ENCODE results near the gene RFTN1. TPM values are rescaled to one million over a fixed set of nuclear protein-coding genes. Genes with fewer than 3 reads are reported as not detected.

Gene RFTN1
- total RNA-seq, 2 experiments from 2014 or later, result 74.9 to 75.1 TPM

GRCh38 chr3:16374047-16374934, 139.2 kb downstream of the RFTN1 start:
- peaks cover 72% of the 10 kb centered on the region for H3K4me1 Mint-ChIP-seq
- H3K4me3 Mint-ChIP-seq, result no peak overlapping the region
- peaks cover 81% of the 10 kb centered on the region for H3K36me3 Mint-ChIP-seq (ENCODE audit: low read depth)
- H3K27me3 Mint-ChIP-seq, result no peaks in the 10 kb centered on the region
- CTCF ChIA-PET, result no interaction called here
- no peak for DNase-seq
- peaks cover 12% of the 10 kb centered on the region for H3K9me3 Mint-ChIP-seq
- peak overlapping the region; percentile 50 for H3K27ac Mint-ChIP-seq
- POLR2A ChIA-PET, result no interaction called here

GRCh38 chr3:16373341-16373946, 140.1 kb downstream of the RFTN1 start:
- H3K27me3 Mint-ChIP-seq, result no peaks in the 10 kb centered on the region
- DNase-seq, result no peak
- CTCF ChIA-PET, result no interaction called here
- POLR2A ChIA-PET, result no interaction called here
- peaks cover 67% of the 10 kb centered on the region for H3K4me1 Mint-ChIP-seq
- H3K36me3 Mint-ChIP-seq (ENCODE audit: low read depth), result peaks cover 79% of the 10 kb centered on the region
- H3K9me3 Mint-ChIP-seq, result peaks cover 7% of the 10 kb centered on the region
- no peak overlapping the region for H3K4me3 Mint-ChIP-seq
- H3K27ac Mint-ChIP-seq, result no peak overlapping the region

GRCh38 chr3:16372362-16373292, 140.9 kb downstream of the RFTN1 start:
- ChIA-PET POLR2A (no interaction called here), CTCF (no interaction called here)
- Mint-ChIP-seq H3K27ac (no peak overlapping the region), H3K36me3 (ENCODE audit: low read depth) (peaks cover 72% of the 10 kb centered on the region), H3K4me1 (peaks cover 58% of the 10 kb centered on the region), H3K27me3 (no peaks in the 10 kb centered on the region), H3K4me3 (no peak overlapping the region), H3K9me3 (no peaks in the 10 kb centered on the region)
- DNase-seq, result no peak

GRCh38 chr3:16370872-16371740, 142.4 kb downstream of the RFTN1 start:
- CTCF ChIA-PET, result no interaction called here
- POLR2A ChIA-PET, result interaction anchor here (0.9 kb wide), 1 partner anchor 9 kb away, joined by 3 read pairs; no protein-coding TSS in a partner anchor

GRCh38 chr3:16370503-16370871, 143.0 kb downstream of the RFTN1 start:
- H3K27ac Mint-ChIP-seq, result peak overlapping the region; percentile 27
- ChIA-PET CTCF (no interaction called here), POLR2A (interaction anchor here (0.9 kb wide), 1 partner anchor 9 kb away, joined by 3 read pairs; no protein-coding TSS in a partner anchor)
- no peak for DNase-seq
- no peak overlapping the region for H3K4me3 Mint-ChIP-seq
- H3K9me3 Mint-ChIP-seq, result no peaks in the 10 kb centered on the region
- H3K4me1 Mint-ChIP-seq, result peaks cover 45% of the 10 kb centered on the region
- peaks cover 63% of the 10 kb centered on the region for H3K36me3 Mint-ChIP-seq (ENCODE audit: low read depth)
- no peaks in the 10 kb centered on the region for H3K27me3 Mint-ChIP-seq

More at GRCh38 chr3:16370872-16371740, 142.4 kb downstream of the RFTN1 start:
- peak overlapping the region; percentile 1 for H3K27ac Mint-ChIP-seq
- H3K4me1 Mint-ChIP-seq, result peaks cover 47% of the 10 kb centered on the region
- DNase-seq, result no peak
- no peaks in the 10 kb centered on the region for H3K27me3 Mint-ChIP-seq
- peaks cover 65% of the 10 kb centered on the region for H3K36me3 Mint-ChIP-seq (ENCODE audit: low read depth)
- H3K9me3 Mint-ChIP-seq, result no peaks in the 10 kb centered on the region
- H3K4me3 Mint-ChIP-seq, result no peak overlapping the region

GRCh38 chr3:16369885-16370284, 143.6 kb downstream of the RFTN1 start:
- CTCF ChIA-PET, result no interaction called here
- H3K36me3 Mint-ChIP-seq (ENCODE audit: low read depth), result peaks cover 58% of the 10 kb centered on the region
- no peak overlapping the region for H3K27ac Mint-ChIP-seq
- H3K27me3 Mint-ChIP-seq, result no peaks in the 10 kb centered on the region
- DNase-seq, result no peak
- peaks cover 40% of the 10 kb centered on the region for H3K4me1 Mint-ChIP-seq
- POLR2A ChIA-PET, result no interaction called here
- H3K9me3 Mint-ChIP-seq, result no peaks in the 10 kb centered on the region
- no peak overlapping the region for H3K4me3 Mint-ChIP-seq

GRCh38 chr3:16369276-16369675, 144.2 kb downstream of the RFTN1 start:
- no peak overlapping the region for H3K4me3 Mint-ChIP-seq
- POLR2A ChIA-PET, result no interaction called here
- CTCF ChIA-PET, result no interaction called here

GRCh38 chr3:16366581-16366980, 146.9 kb downstream of the RFTN1 start:
- Mint-ChIP-seq H3K4me3 (no peak overlapping the region), H3K9me3 (no peaks in the 10 kb centered on the region), H3K4me1 (peaks cover 20% of the 10 kb centered on the region), H3K36me3 (ENCODE audit: low read depth) (peaks cover 46% of the 10 kb centered on the region), H3K27ac (no peak overlapping the region), H3K27me3 (no peaks in the 10 kb centered on the region)
- CTCF ChIA-PET, result interaction anchor here (1.5 kb wide), 1 partner anchor 99 kb away, joined by 10 read pairs; no protein-coding TSS in a partner anchor
- no peak for DNase-seq
- POLR2A ChIA-PET, result interaction anchor here (0.7 kb wide), 1 partner anchor 64 kb away, joined by 4 read pairs; no protein-coding TSS in a partner anchor

More at GRCh38 chr3:16369276-16369675, 144.2 kb downstream of the RFTN1 start:
- Mint-ChIP-seq H3K4me1 (peaks cover 35% of the 10 kb centered on the region), H3K9me3 (no peaks in the 10 kb centered on the region), H3K36me3 (ENCODE audit: low read depth) (peaks cover 55% of the 10 kb centered on the region), H3K27me3 (no peaks in the 10 kb centered on the region), H3K27ac (no peak overlapping the region)
- DNase-seq, result no peak

- no peaks in the 10 kb centered on the region for H3K27me3 Mint-ChIP-seq
- ChIA-PET POLR2A (no interaction called here), CTCF (no interaction called here)
- H3K9me3 Mint-ChIP-seq, result no peaks in the 10 kb centered on the region
- peaks cover 53% of the 10 kb centered on the region for H3K36me3 Mint-ChIP-seq (ENCODE audit: low read depth)
- H3K4me1 Mint-ChIP-seq, result peaks cover 10% of the 10 kb centered on the region
- DNase-seq, result no peak
- no peak overlapping the region for H3K4me3 Mint-ChIP-seq
- H3K27ac Mint-ChIP-seq, result no peak overlapping the region
Measured at GRCh38 chr3:16365491-16366128, 147.9 kb downstream of the RFTN1 start.

- no peak overlapping the region for H3K27ac Mint-ChIP-seq
- DNase-seq, result no peak
- no peaks in the 10 kb centered on the region for H3K27me3 Mint-ChIP-seq
- no peaks in the 10 kb centered on the region for H3K9me3 Mint-ChIP-seq
- no peak overlapping the region for H3K4me3 Mint-ChIP-seq
- POLR2A ChIA-PET, result no interaction called here
- H3K36me3 Mint-ChIP-seq (ENCODE audit: low read depth), result peaks cover 48% of the 10 kb centered on the region
- CTCF ChIA-PET, result no interaction called here
- peaks cover 4% of the 10 kb centered on the region for H3K4me1 Mint-ChIP-seq
Measured at GRCh38 chr3:16364963-16365362, 148.5 kb downstream of the RFTN1 start.

- H3K9me3 Mint-ChIP-seq, result no peaks in the 10 kb centered on the region
- H3K27ac Mint-ChIP-seq, result no peak overlapping the region
- H3K4me3 Mint-ChIP-seq, result no peak overlapping the region
- DNase-seq, result no peak
- H3K27me3 Mint-ChIP-seq, result no peaks in the 10 kb centered on the region
- peaks cover 4% of the 10 kb centered on the region for H3K4me1 Mint-ChIP-seq
- ChIA-PET POLR2A (interaction anchor here (1.0 kb wide), 1 partner anchor 11 kb away, joined by 3 read pairs; no protein-coding TSS in a partner anchor), CTCF (no interaction called here)
- H3K36me3 Mint-ChIP-seq (ENCODE audit: low read depth), result peaks cover 43% of the 10 kb centered on the region
Measured at GRCh38 chr3:16364323-16364722, 149.2 kb downstream of the RFTN1 start.

- Mint-ChIP-seq H3K27me3 (no peaks in the 10 kb centered on the region), H3K36me3 (ENCODE audit: low read depth) (peaks cover 38% of the 10 kb centered on the region), H3K4me3 (no peak overlapping the region), H3K9me3 (no peaks in the 10 kb centered on the region), H3K4me1 (peaks cover 5% of the 10 kb centered on the region), H3K27ac (no peak overlapping the region)
- no peak for DNase-seq
- ChIA-PET POLR2A (interaction anchor here (1.0 kb wide), 1 partner anchor 12 kb away, joined by 3 read pairs; no protein-coding TSS in a partner anchor), CTCF (no interaction called here)
Measured at GRCh38 chr3:16363636-16364035, 149.9 kb downstream of the RFTN1 start.

All from activated CD4-positive, alpha-beta memory T cell treated with anti-CD3 and anti-CD28 coated beads, Interleukin-2, amount 10 ng/mL, durations not matched to agents 7 days and 5 days (primary cell).